Stimulated activated CD4-positive, alpha-beta T cell treated with anti-CD3 and anti-CD28 coated beads, Interleukin-4, amount 100 ng/mL, for 1 hour (primary cell): ENCODE data around the gene NUTM1.
"Not testable (repeated sequence)": the region's sequence is repeated elsewhere in the genome, so short reads cannot be mapped to it uniquely, and the experiment has no call there.

ENCODE experiments used
- DNase-seq: peaks from one replicate; pipeline ENCODE4 v3.0.0-alpha.2; 2020

Gene NUTM1

DNA sequence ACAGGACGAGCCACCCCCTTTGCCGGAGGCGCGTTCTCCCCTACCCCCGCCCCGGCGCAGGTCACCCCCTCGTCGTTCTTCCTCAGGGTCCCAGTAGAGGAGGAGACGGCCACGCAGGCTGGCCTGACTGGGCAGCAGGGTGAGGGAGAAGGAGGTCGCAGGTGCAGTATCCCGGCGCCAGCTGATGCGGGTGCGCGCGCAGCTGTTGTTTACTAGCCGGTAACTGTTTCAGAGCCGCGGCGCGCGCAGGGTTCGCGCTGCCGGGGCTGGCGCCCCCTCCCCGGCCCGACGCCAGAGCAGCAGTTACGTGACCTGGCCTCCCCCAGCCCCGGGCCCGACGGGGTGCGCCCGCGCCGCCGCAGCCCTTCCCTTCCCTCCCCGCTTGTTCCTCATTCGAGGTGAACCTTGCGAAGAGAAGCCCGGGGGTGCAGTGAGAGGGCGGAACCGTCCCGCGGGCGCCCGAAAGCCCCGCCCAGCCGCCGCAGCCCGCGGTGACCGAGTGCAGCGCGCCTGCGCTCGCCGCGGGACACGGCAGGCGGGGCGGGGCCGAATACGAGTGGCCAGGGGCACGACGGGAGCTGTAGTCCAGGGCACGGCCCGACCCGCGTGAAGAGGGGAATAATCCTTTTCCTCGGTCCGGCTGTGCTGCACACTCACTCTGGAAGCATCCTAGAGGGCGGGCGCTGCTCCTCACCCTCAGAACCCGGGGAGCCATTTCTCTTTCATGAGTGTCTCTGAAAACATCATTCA is 5.4 kb upstream of the NUTM1 start, which contains the start of gene SLC12A6:
TSS of gene SLC12A6 (minus strand) at position 225 of the 750 bp plus-strand sequence. CDS start 1,101 bp downstream, outside the sequence.
- peak; percentile 91 for DNase-seq

DNA sequence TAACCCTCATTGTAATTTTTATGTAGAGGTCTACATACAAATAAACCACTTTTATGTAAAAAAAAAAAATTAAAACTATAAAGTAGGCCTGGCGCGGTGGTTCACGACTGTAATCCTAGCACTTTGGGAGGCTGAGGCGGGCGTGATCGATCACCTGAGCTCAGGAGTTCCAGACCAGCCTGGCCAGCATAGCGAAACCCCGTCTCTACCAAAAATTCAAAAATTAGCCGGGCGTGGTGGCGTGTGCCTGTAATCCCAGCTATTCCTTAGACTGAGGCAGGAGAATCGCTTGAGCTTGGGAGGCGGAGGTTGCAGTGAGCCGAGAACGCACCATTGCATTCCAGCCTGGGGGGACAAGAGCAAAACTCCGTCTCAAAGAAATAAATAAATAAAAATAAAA is 4.8 kb upstream of the NUTM1 start:
- DNase-seq = no peak

- DNase-seq = no peak
These were observed 3.2 kb upstream of the NUTM1 start for GRCh38 chr15:34339946-34340345.

GRCh38 chr15:34341381-34342212 is 1.5 kb upstream of the NUTM1 start:
- no peak for DNase-seq

- not testable (repeated sequence) for DNase-seq
These were observed 840 bp upstream of the NUTM1 start for GRCh38 chr15:34342213-34342736.

- no peak for DNase-seq
These were observed 5.0 kb downstream of the NUTM1 start for GRCh38 chr15:34347951-34348638.

GRCh38 chr15:34348735-34349300 is 5.7 kb downstream of the NUTM1 start:
- DNase-seq = no peak

DNA sequence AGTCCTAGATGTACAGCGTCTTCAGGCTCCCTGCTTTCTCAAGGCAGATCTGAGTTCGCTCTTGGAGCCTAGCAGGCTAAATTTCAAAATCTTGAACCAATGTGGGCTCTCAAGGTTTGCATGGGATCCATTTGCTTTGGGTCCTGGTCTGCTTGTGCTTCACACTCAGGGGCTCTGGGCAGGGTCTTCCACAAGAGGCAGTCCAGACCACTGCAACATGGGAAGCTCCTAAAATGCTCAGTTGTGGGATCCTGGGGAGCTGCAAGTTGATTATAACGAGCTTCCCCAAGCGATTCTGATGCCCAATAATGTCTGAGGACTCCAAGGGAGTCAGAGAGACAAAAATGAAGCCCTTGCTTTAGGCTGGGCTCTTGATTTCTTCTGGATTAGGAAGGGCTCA is 6.7 kb downstream of the NUTM1 start:
- DNase-seq = no peak

DNA sequence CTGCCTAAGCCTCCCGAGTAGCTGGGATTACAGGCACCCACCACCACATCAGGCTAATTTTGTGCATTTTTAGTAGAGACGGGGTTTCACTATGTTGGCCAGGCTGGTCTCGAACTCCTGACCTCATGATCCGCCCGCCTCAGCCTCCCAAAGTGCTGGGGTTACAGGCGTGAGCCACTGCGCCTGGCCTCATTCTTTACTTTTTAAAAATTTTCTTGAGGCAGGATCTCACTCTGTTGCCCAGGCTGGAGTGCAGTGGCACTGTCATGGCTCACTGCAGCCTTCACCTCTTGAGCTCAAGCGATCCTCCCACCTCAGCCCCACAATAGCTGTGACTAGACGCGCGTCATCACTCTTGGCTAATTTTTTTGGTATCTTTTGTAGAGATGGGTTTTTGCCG is 9.9 kb downstream of the NUTM1 start:
- DNase-seq = not testable (repeated sequence)

GRCh38 chr15:34353627-34354026 is 10.5 kb downstream of the NUTM1 start:
- DNase-seq = no peak

DNA sequence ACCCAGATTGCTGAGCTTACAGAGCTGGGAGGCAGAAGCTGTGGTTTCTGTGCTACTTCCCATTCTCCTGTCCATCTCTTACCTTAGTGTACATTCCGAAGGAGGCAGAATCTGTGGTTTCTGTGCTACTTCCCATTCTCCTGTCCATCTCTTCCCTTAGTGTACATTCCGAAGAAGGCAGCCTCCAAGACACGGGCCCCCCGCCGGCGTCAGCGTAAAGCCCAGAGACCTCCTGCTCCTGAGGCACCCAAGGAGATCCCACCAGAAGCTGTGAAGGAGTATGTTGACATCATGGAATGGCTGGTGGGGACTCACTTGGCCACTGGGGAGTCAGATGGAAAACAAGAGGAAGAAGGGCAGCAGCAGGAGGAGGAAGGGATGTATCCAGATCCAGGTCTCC is 11.2 kb downstream of the NUTM1 start:
- no peak for DNase-seq

GRCh38 chr15:34355241-34355640 is 12.1 kb downstream of the NUTM1 start:
- no peak for DNase-seq

- DNase-seq = no peak
These were observed 14.5 kb downstream of the NUTM1 start for GRCh38 chr15:34357653-34358052.

- DNase-seq = no peak
These were observed 15.3 kb downstream of the NUTM1 start for GRCh38 chr15:34358367-34358766.

DNA sequence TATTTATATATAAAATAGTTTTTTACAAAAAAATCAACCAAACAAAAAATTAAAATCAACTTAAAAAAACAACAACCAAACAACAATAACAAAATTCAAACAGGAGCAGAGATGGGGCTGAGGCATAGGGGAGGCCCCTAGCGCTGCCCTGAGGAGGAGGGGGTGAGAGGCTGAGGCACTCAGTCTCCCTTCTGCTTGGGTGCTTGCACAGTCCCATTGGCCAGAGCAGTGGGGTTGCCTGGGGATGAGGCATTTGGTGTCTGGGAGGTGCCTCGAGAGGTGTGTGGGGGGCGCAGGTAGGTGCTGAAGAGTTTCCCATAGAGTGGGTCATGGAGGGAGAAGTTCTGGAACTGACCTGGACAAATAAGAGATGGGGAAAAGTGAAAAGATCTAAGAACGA is 15.8 kb downstream of the NUTM1 start:
- no peak for DNase-seq

DNA sequence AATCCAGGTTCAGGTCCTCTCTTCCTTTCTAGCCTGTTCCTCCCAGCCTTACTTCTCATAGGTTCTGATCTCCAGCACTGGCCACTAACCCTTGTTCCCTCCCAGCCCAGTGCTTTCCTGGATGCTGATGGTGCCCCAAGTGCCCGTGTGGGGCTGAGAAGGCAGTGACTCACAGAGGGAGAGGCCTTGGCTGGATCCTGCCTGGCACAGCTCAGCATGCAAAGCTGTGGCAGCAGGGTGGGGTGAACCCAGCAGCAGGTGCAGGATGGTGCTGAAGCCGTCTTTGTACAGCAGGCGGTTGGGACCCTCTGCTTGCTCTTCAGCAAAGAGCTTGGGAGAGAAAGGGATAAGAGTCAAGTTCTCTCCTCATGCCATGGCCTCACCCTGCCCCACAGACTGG is 16.3 kb downstream of the NUTM1 start:
- DNase-seq = no peak

DNA sequence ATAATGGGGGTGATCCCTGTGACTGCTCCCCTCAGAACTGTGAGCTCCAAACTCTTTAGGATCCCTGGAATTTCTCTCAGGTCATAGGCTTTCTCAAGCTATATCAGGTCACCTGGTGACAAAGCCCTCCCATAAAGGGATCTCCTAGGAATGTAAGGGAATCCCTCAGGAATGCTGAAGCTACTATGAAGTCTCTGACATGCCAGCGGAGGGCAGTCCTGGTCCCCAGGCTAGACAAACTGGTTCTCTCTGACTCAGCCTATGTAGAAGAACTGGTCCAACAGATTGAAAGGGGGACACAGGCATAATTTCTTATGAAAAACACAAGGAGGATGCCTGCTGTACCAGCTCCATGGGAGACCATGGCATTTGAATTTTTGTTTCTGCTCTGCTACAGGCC is 17.2 kb downstream of the NUTM1 start:
- DNase-seq = no peak

DNA sequence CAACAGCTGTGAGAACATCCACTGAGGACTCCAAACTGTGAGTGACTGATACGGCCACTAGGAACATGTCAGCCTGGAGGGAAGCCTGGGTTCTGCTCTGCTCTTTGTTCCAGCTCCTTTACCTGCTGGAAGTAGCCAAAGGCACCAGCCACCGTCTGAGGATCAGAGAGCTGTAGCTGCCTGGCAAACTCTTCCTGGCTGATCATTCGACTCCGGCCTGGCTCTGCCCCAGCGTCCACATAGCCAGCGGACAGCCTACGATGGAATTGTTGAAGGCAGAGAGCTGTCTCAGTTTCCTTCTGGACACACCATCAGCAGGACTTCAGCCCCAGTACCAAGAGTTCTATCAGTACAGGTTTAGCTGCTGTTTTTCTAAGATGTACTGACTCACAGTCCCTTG is 18.2 kb downstream of the NUTM1 start:
- DNase-seq = no peak

DNA sequence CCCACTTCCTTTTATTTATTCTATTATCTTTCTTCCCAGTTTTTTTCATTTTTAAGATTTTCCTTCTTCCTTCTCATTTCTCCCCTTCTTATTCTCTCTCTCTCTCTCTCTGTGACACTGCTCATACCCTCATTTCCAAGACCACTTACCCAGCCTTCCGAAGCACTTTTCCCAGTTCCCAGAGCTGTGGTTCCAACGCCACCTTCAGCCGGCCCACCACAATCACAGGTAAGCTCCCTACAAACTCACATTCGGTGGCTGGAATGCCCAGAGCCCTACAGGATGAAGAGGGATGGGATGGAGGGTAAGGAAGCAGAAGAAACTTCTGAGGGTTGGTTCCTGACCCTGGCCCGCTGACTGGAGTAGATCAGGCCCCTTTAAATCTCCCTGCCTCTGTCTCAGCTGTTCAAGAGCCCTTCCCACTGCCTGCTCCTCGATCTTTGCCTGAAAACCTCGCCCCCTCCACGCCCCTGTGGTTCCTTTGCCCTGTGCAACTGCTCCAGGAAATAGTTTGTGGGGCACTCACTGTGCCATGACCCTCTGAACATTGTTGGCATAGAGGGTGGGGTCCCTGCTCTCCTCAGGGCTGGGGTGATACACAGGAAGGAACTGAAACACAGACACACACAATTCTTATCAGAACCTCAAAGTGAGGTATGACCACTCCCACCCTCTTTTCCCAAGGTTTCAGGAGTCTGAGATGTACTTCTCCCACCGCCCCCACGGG is 19.1 kb downstream of the NUTM1 start:
- no peak for DNase-seq

DNA sequence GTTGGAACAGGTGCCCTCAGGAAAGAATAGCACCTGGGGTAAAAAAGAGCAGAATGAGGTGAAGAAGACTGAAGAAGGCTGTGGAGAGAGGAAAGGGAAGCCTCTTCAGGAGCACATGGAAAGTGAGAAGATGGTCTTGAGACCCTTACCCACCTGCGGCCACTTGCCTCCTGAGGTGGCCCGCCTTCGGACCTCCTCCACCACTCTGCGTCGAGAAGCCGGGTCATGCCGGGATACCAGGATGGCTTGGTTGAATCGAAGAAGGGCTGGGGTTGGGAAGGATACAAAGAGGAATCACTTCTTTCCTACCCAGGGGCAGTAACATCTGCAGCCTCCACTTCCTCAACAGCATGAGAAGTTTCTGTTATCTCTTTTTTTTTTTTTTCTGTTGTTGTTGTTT is 20.9 kb downstream of the NUTM1 start:
- no peak for DNase-seq

- no peak for DNase-seq
These were observed 22.1 kb downstream of the NUTM1 start for GRCh38 chr15:34365091-34365825.

DNA sequence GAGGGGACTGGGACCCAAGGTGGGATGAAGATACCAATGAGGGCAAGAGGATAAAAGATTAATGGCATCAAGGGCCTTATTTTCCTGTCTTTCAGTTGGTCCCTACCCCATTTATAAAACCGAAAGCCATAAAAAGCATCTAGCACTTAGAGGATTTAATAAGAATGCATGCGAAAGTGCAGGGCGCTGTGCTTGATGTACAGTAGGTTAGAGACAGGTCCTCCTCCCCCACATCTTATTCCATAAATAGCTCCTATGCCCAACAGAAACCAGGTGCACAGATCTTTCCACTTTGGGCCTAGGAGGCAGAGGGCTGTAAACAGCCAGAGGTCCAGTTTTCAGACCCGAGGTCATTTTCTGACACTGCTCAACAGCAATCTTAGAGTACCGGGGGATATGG is 22.7 kb downstream of the NUTM1 start:
- DNase-seq = no peak
